ENCODE measurements around the gene SHROOM1. TPM values are rescaled to one million over a fixed set of nuclear protein-coding genes. Genes with fewer than 3 reads are reported as not detected.

Gene SHROOM1
- total and polyA plus RNA-seq, 2 of the 8 experiments (the other 6 are each of a cell fraction or from before 2014, with no cell fraction given) = 3.9 to 5.2 TPM

DNA sequence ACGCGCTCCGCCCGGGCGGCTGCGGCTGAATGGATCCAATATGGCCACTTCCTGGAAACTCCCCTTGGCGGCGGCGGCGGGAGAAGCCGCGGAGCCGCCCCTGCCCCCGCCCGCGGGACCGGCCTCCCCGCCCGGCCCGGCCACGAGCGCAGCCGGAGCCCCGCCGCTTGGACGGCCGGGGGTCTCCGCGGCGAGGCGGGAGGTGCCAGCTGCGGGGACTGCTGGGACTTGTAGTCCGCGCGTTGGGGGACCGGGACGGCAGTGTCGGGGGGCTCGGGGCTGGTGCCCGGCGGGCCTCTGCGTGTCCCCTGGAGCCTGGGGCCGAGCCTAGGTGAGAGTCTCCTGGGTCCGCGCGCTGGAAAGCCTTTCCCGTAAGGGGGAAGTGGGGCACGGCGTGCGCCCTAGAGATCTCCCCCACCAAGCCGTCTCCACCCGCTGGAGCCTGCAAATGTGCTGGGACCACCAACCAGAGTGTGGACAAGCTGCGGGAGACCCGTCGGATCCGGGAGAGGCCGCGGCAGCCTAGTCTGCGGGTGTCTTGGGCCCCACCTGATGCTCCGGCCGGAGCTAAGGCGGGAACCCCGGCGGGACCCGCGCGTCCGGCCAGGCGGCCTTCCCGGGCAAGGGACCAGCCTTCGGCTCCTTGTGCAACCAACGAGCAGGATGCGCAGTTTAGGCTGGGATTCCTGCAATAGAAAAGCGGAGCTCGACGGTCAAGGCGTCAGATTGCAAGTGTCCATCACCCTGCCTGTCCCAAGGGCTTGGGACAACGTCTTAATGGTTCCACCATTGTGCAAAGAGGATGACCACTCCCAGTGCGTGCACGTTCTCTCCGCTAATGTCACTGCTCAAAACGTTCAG lies 53.0 kb downstream of the SHROOM1 start, which contains the start of gene SEPTIN8 (continued):
- no peak for TF ChIP-seq EP300 (IDR thresholded peaks at IDR 0.05; ENCODE audit: borderline replicate concordance in 1 of 2, low read depth in 2 of 2, low read length in 2 of 2)
- TF ChIP-seq FOSL1 (IDR thresholded peaks at IDR 0.05; ENCODE audit: insufficient read depth, low read depth, low read length) = no peak
- no peak for TF ChIP-seq HDAC6 (IDR thresholded peaks at IDR 0.05; ENCODE audit: low read depth, low read length)
- TF ChIP-seq SIX5 (IDR thresholded peaks at IDR 0.05; ENCODE audit: low read depth, low read length) = peak; percentile 29; the same call in 1 of the 2 replicates
- TF ChIP-seq CHD1 (IDR thresholded peaks at IDR 0.05; ENCODE audit: low read depth, low read length) = no peak
- TF ChIP-seq EZH2 (IDR thresholded peaks at IDR 0.05; ENCODE audit: low read depth, low read length, severe bottlenecking) = peak; percentile 60
- no peak for TF ChIP-seq RAD21 (IDR thresholded peaks at IDR 0.05 in 1 of 2, conservative IDR thresholded peaks at IDR 0.05 in 1 of 2; ENCODE audit: low read depth in 2 of 2, low read length in 2 of 2)
- TF ChIP-seq NRF1 (IDR thresholded peaks at IDR 0.05; ENCODE audit: low read depth, low read length) = no peak
- no peak for TF ChIP-seq SRF (IDR thresholded peaks at IDR 0.05; ENCODE audit: low read depth, low read length)
- TF ChIP-seq KDM5A (IDR thresholded peaks at IDR 0.05; ENCODE audit: low read length) = no peak
- TF ChIP-seq MAX (IDR thresholded peaks at IDR 0.05) = peak; percentile 59; the same call in 1 of the 2 replicates
- TF ChIP-seq SIRT6 (IDR thresholded peaks at IDR 0.05; ENCODE audit: low read length) = no peak
- TF ChIP-seq BRCA1 (IDR thresholded peaks at IDR 0.05; ENCODE audit: low read depth, low read length) = no peak
- no peak for TF ChIP-seq TBP (IDR thresholded peaks at IDR 0.05; ENCODE audit: low read depth, low read length)
- peak; percentile 68; the same call in 1 of the 2 replicates for TF ChIP-seq SUZ12 (IDR thresholded peaks at IDR 0.05; ENCODE audit: low read length)
- TF ChIP-seq POLR2A (IDR thresholded peaks at IDR 0.05; ENCODE audit: control extremely low read depth in 1 of 2, low read depth in 2 of 2, low read length in 2 of 2) = no peak
- TF ChIP-seq SP4 (IDR thresholded peaks at IDR 0.05; ENCODE audit: low read length) = 0 out of 2 replicates have a peak, but pooled peaks have one; percentile 39
- TF ChIP-seq TAF1 (IDR thresholded peaks at IDR 0.05; ENCODE audit: low read depth, low read length) = 0 out of 2 replicates have a peak, but pooled peaks have one; percentile 36

All from H1 (cell line).